ENCODE results near the gene GDI2. TPM values are rescaled to one million over a fixed set of nuclear protein-coding genes. Genes with fewer than 3 reads are reported as not detected.
"Not testable (repeated sequence)": the region's sequence is repeated elsewhere in the genome, so short reads cannot be mapped to it uniquely, and the experiment has no call there.

GDI2 gene
- total and polyA plus RNA-seq, 9 of the 15 experiments (the other 6 are each of a cell fraction or from before 2014, with no cell fraction given), result 262 to 424 (median 287) TPM

GRCh38 chr10:5840314-5841307 is 27.4 kb upstream of the GDI2 start (continued):
- TF ChIP-seq THRB (CRISPR knock-in tag; conservative IDR thresholded peaks at IDR 0.05) (no peak), CHD2 (IDR thresholded peaks at IDR 0.05; ENCODE audit: low read depth, low read length) (no peak), CREB3L1 (IDR thresholded peaks at IDR 0.05; ENCODE audit: borderline replicate concordance, low read depth) (no peak), NR2C1 (IDR thresholded peaks at IDR 0.05) (no peak), NR2C1 (tag; IDR thresholded peaks at IDR 0.05) (no peak), ZNF512 (tag; IDR thresholded peaks at IDR 0.05) (no peak), ELF4 (CRISPR knock-in tag; IDR thresholded peaks at IDR 0.05) (no peak), EGR1 (conservative IDR thresholded peaks at IDR 0.05) (peak; percentile 34; the same call in 1 of the 2 replicates), BCL6 (CRISPR knock-in tag; IDR thresholded peaks at IDR 0.05) (no peak), L3MBTL2 (IDR thresholded peaks at IDR 0.05) (no peak)

GRCh38 chr10:5836181-5836580 is 22.9 kb upstream of the GDI2 start:
- H3K27ac ChIP-seq (ENCODE audit: extremely low read depth, low read depth, low read length); FAIRE-seq; H3K9me1 ChIP-seq (ENCODE audit: control insufficient read depth, insufficient read depth, low read length); intact Hi-C loops (cut with micrococcal nuclease); DNase-seq (ENCODE audit: extremely low read depth in 1 of 4, low spot score in 3 of 4); H4K20me1 ChIP-seq (replicated peaks; ENCODE audit: control insufficient read depth, insufficient read depth, low read length); in situ Hi-C loops (cut with MboI); H3K4me2 ChIP-seq (ENCODE audit: insufficient read depth, low read length); H3K27me3 ChIP-seq (ENCODE audit: control insufficient read depth in 2 of 2, insufficient read depth in 2 of 2, low read length in 2 of 2); POLR2A ChIA-PET; H3K9me3 ChIP-seq (replicated peaks; ENCODE audit: control insufficient read depth, insufficient read depth, low read depth, low read length); H3K9ac ChIP-seq (ENCODE audit: insufficient read depth in 1 of 2, low read depth in 2 of 2, low read length in 2 of 2); BruUV-seq (replicated peaks); H3K36me3 ChIP-seq (ENCODE audit: control insufficient read depth, insufficient read depth, low read length); CTCF ChIA-PET (ENCODE audit: low intra/inter-chr PET ratio); H3K79me2 ChIP-seq (ENCODE audit: control insufficient read depth, insufficient read depth, low read length); ATAC-seq; H3K4me3 ChIP-seq; H2AFZ ChIP-seq (ENCODE audit: low read depth, low read length): not testable (repeated sequence)
- H3K4me1 ChIP-seq (replicated peaks in 1 of 2; ENCODE audit: control insufficient read depth in 2 of 2, insufficient read depth in 2 of 2, low read length in 2 of 2), result peaks cover 15 to 22% of the 10 kb centered on the region in 2 experiments
- WGBS (ENCODE audit: insufficient coverage, low coverage, missing lambda C conversion rate), result 64% methylated on average over 2 of the region's 2 CpGs

Measured in K562 (cell line).